ENCODE data around the gene CNOT6.
"Not testable (repeated sequence)": the region's sequence is repeated elsewhere in the genome, so short reads cannot be mapped to it uniquely, and the experiment has no call there.

Gene CNOT6

GRCh38 chr5:180495991-180496741 lies 2.0 kb downstream of the CNOT6 start:
- Histone ChIP-seq H3K36me3 (ENCODE audit: control insufficient read depth in 4 of 4, insufficient read depth in 4 of 4, low read length in 3 of 4) (peaks cover 6 to 27% (median 7%) of the 10 kb centered on the region in 4 experiments), H3K27me3 (replicated peaks in 2 of 5; ENCODE audit: control insufficient read depth in 4 of 5, insufficient read depth in 5 of 5, low read length in 4 of 5) (no peaks in the 10 kb centered on the region), H3K9me3 (ENCODE audit: control extremely low read depth in 1 of 5, control insufficient read depth in 4 of 5, insufficient read depth in 2 of 5, low read depth in 1 of 5, low read length in 4 of 5) (no peaks in the 10 kb centered on the region), H3K4me1 (ENCODE audit: control extremely low read depth in 1 of 4, control insufficient read depth in 4 of 4, insufficient read depth in 4 of 4, low read length in 3 of 4) (peaks cover 7 to 28% (median 21%) of the 10 kb centered on the region in 4 experiments), H3K27ac (ENCODE audit: insufficient read depth in 1 of 2, low read depth in 1 of 2, low read length in 2 of 2, poor library complexity in 1 of 2, severe bottlenecking in 2 of 2) (peak overlapping the region in 1 of 2 experiments; percentile 86), H3K4me3 (ENCODE audit: control insufficient read depth in 1 of 7, extremely low read depth in 1 of 7, insufficient read depth in 4 of 7, low read depth in 2 of 7, low read length in 6 of 7) (peak overlapping the region in 4 of 7 experiments; percentile 85 to 90 (median 88))
- ChIA-PET CTCF (no interaction called here), POLR2A (no interaction called here)
- 97% methylated on average over 13 of the region's 18 CpGs for WGBS (ENCODE audit: insufficient coverage)
- DNase-seq, result no peak

- H3K27ac ChIP-seq (ENCODE audit: insufficient read depth in 1 of 2, low read depth in 1 of 2, low read length in 2 of 2, poor library complexity in 1 of 2, severe bottlenecking in 2 of 2); DNase-seq; H3K9me3 ChIP-seq (ENCODE audit: control extremely low read depth in 1 of 5, control insufficient read depth in 4 of 5, insufficient read depth in 2 of 5, low read depth in 1 of 5, low read length in 4 of 5); H3K4me3 ChIP-seq (ENCODE audit: control insufficient read depth in 1 of 7, extremely low read depth in 1 of 7, insufficient read depth in 4 of 7, low read depth in 2 of 7, low read length in 6 of 7); H3K27me3 ChIP-seq (replicated peaks in 2 of 5; ENCODE audit: control insufficient read depth in 4 of 5, insufficient read depth in 5 of 5, low read length in 4 of 5); CTCF ChIA-PET; POLR2A ChIA-PET: not testable (repeated sequence)
- peaks cover 7 to 23% (median 21%) of the 10 kb centered on the region in 4 experiments for H3K4me1 ChIP-seq (ENCODE audit: control extremely low read depth in 1 of 4, control insufficient read depth in 4 of 4, insufficient read depth in 4 of 4, low read length in 3 of 4)
- H3K36me3 ChIP-seq (ENCODE audit: control insufficient read depth in 4 of 4, insufficient read depth in 4 of 4, low read length in 3 of 4), result peaks cover 6 to 29% (median 7%) of the 10 kb centered on the region in 4 experiments
- WGBS (ENCODE audit: insufficient coverage), result 98% methylated on average over 7 of the region's 9 CpGs
Measured at GRCh38 chr5:180496806-180497205, 2.6 kb downstream of the CNOT6 start.

GRCh38 chr5:180497865-180498264 lies 3.7 kb downstream of the CNOT6 start:
- H3K27ac ChIP-seq (ENCODE audit: insufficient read depth in 1 of 2, low read depth in 1 of 2, low read length in 2 of 2, poor library complexity in 1 of 2, severe bottlenecking in 2 of 2); CTCF ChIA-PET; H3K27me3 ChIP-seq (replicated peaks in 2 of 5; ENCODE audit: control insufficient read depth in 4 of 5, insufficient read depth in 5 of 5, low read length in 4 of 5); DNase-seq; H3K4me3 ChIP-seq (ENCODE audit: control insufficient read depth in 1 of 7, extremely low read depth in 1 of 7, insufficient read depth in 4 of 7, low read depth in 2 of 7, low read length in 6 of 7); H3K9me3 ChIP-seq (ENCODE audit: control extremely low read depth in 1 of 5, control insufficient read depth in 4 of 5, insufficient read depth in 2 of 5, low read depth in 1 of 5, low read length in 4 of 5); POLR2A ChIA-PET: not testable (repeated sequence)
- Histone ChIP-seq H3K4me1 (ENCODE audit: control extremely low read depth in 1 of 4, control insufficient read depth in 4 of 4, insufficient read depth in 4 of 4, low read length in 3 of 4) (peaks cover 7 to 23% (median 19%) of the 10 kb centered on the region in 4 experiments), H3K36me3 (ENCODE audit: control insufficient read depth in 4 of 4, insufficient read depth in 4 of 4, low read length in 3 of 4) (peaks cover 6 to 29% (median 7%) of the 10 kb centered on the region in 4 experiments)
- 97% methylated on average over 5 of the region's 7 CpGs for WGBS (ENCODE audit: insufficient coverage)

- Histone ChIP-seq H3K27me3 (replicated peaks in 2 of 5; ENCODE audit: control insufficient read depth in 4 of 5, insufficient read depth in 5 of 5, low read length in 4 of 5) (no peaks in the 10 kb centered on the region), H3K4me3 (ENCODE audit: control insufficient read depth in 1 of 7, extremely low read depth in 1 of 7, insufficient read depth in 4 of 7, low read depth in 2 of 7, low read length in 6 of 7) (no peak overlapping the region), H3K9me3 (ENCODE audit: control extremely low read depth in 1 of 5, control insufficient read depth in 4 of 5, insufficient read depth in 2 of 5, low read depth in 1 of 5, low read length in 4 of 5) (no peaks in the 10 kb centered on the region), H3K27ac (ENCODE audit: insufficient read depth in 1 of 2, low read depth in 1 of 2, low read length in 2 of 2, poor library complexity in 1 of 2, severe bottlenecking in 2 of 2) (no peak overlapping the region), H3K4me1 (ENCODE audit: control extremely low read depth in 1 of 4, control insufficient read depth in 4 of 4, insufficient read depth in 4 of 4, low read length in 3 of 4) (peaks cover 7 to 23% (median 19%) of the 10 kb centered on the region in 4 experiments), H3K36me3 (ENCODE audit: control insufficient read depth in 4 of 4, insufficient read depth in 4 of 4, low read length in 3 of 4) (peaks cover 6 to 29% (median 7%) of the 10 kb centered on the region in 4 experiments)
- ChIA-PET CTCF (interaction anchor here (1.1 kb wide), 1 partner anchor 9 kb away, joined by 4 read pairs; no protein-coding TSS in a partner anchor), POLR2A (no interaction called here)
- WGBS (ENCODE audit: insufficient coverage), result 100% methylated on average over 3 of the region's 3 CpGs
- no peak for DNase-seq
Measured at GRCh38 chr5:180498378-180498777, 4.2 kb downstream of the CNOT6 start.

- Histone ChIP-seq H3K4me1 (ENCODE audit: control extremely low read depth in 1 of 4, control insufficient read depth in 4 of 4, insufficient read depth in 4 of 4, low read length in 3 of 4) (peaks cover 7 to 21% (median 19%) of the 10 kb centered on the region in 4 experiments), H3K27me3 (replicated peaks in 2 of 5; ENCODE audit: control insufficient read depth in 4 of 5, insufficient read depth in 5 of 5, low read length in 4 of 5) (no peaks in the 10 kb centered on the region), H3K36me3 (ENCODE audit: control insufficient read depth in 4 of 4, insufficient read depth in 4 of 4, low read length in 3 of 4) (peaks cover 6 to 34% (median 7%) of the 10 kb centered on the region in 4 experiments), H3K4me3 (ENCODE audit: control insufficient read depth in 1 of 7, extremely low read depth in 1 of 7, insufficient read depth in 4 of 7, low read depth in 2 of 7, low read length in 6 of 7) (no peak overlapping the region), H3K27ac (ENCODE audit: insufficient read depth in 1 of 2, low read depth in 1 of 2, low read length in 2 of 2, poor library complexity in 1 of 2, severe bottlenecking in 2 of 2) (no peak overlapping the region), H3K9me3 (ENCODE audit: control extremely low read depth in 1 of 5, control insufficient read depth in 4 of 5, insufficient read depth in 2 of 5, low read depth in 1 of 5, low read length in 4 of 5) (no peaks in the 10 kb centered on the region)
- ChIA-PET CTCF (no interaction called here), POLR2A (no interaction called here)
- WGBS (ENCODE audit: insufficient coverage), result 54% methylated on average over 2 of the region's 3 CpGs
- peak in 1 of 3 donors; percentile 16 for DNase-seq
Measured at GRCh38 chr5:180499684-180500083, 5.5 kb downstream of the CNOT6 start.

GRCh38 chr5:180500300-180500699 lies 6.1 kb downstream of the CNOT6 start:
- H3K4me3 ChIP-seq (ENCODE audit: control insufficient read depth in 1 of 7, extremely low read depth in 1 of 7, insufficient read depth in 4 of 7, low read depth in 2 of 7, low read length in 6 of 7); POLR2A ChIA-PET; CTCF ChIA-PET; H3K9me3 ChIP-seq (ENCODE audit: control extremely low read depth in 1 of 5, control insufficient read depth in 4 of 5, insufficient read depth in 2 of 5, low read depth in 1 of 5, low read length in 4 of 5); H3K27me3 ChIP-seq (replicated peaks in 2 of 5; ENCODE audit: control insufficient read depth in 4 of 5, insufficient read depth in 5 of 5, low read length in 4 of 5); H3K27ac ChIP-seq (ENCODE audit: insufficient read depth in 1 of 2, low read depth in 1 of 2, low read length in 2 of 2, poor library complexity in 1 of 2, severe bottlenecking in 2 of 2); DNase-seq: not testable (repeated sequence)
- 100% methylated on average over 8 of the region's 9 CpGs for WGBS (ENCODE audit: insufficient coverage)
- Histone ChIP-seq H3K36me3 (ENCODE audit: control insufficient read depth in 4 of 4, insufficient read depth in 4 of 4, low read length in 3 of 4) (peaks cover 6 to 34% (median 7%) of the 10 kb centered on the region in 4 experiments), H3K4me1 (ENCODE audit: control extremely low read depth in 1 of 4, control insufficient read depth in 4 of 4, insufficient read depth in 4 of 4, low read length in 3 of 4) (peaks cover 4 to 18% (median 15%) of the 10 kb centered on the region in 4 experiments)

- Histone ChIP-seq H3K4me1 (ENCODE audit: control extremely low read depth in 1 of 4, control insufficient read depth in 4 of 4, insufficient read depth in 4 of 4, low read length in 3 of 4) (peaks cover 3 to 27% (median 19%) of the 10 kb centered on the region in 4 experiments), H3K9me3 (ENCODE audit: control extremely low read depth in 1 of 5, control insufficient read depth in 4 of 5, insufficient read depth in 2 of 5, low read depth in 1 of 5, low read length in 4 of 5) (no peaks in the 10 kb centered on the region), H3K27ac (ENCODE audit: insufficient read depth in 1 of 2, low read depth in 1 of 2, low read length in 2 of 2, poor library complexity in 1 of 2, severe bottlenecking in 2 of 2) (peak overlapping the region in 1 of 2 experiments; percentile 40), H3K36me3 (ENCODE audit: control insufficient read depth in 4 of 4, insufficient read depth in 4 of 4, low read length in 3 of 4) (peaks cover 0 to 7% (median 0%) of the 10 kb centered on the region in 4 experiments), H3K4me3 (ENCODE audit: control insufficient read depth in 1 of 7, extremely low read depth in 1 of 7, insufficient read depth in 4 of 7, low read depth in 2 of 7, low read length in 6 of 7) (peak overlapping the region in 1 of 7 experiments; percentile 37), H3K27me3 (replicated peaks in 2 of 5; ENCODE audit: control insufficient read depth in 4 of 5, insufficient read depth in 5 of 5, low read length in 4 of 5) (no peaks in the 10 kb centered on the region)
- CTCF ChIA-PET, result interaction anchor here (1.4 kb wide), 1 partner anchor 9 kb away, joined by 4 read pairs; no protein-coding TSS in a partner anchor
- WGBS (ENCODE audit: insufficient coverage), result 0% methylated on average over 1 of the region's 6 CpGs
- peak in 2 of 3 donors; percentile 63 to 73 for DNase-seq
- POLR2A ChIA-PET, result interaction anchor here (1.4 kb wide), 1 partner anchor 13 kb away, joined by 3 read pairs; no protein-coding TSS in a partner anchor
Measured at GRCh38 chr5:180507661-180508060, 13.5 kb downstream of the CNOT6 start.

Measured in common myeloid progenitor, CD34-positive (primary cell).